Neural progenitor cell (in vitro differentiated cells): ENCODE measurements around the gene OAF.

Source experiments
- CTCF ChIP-seq: fragments of 200-600 bp; sonication (generic); IDR thresholded peaks from 2 replicates; pipeline ENCODE4 v1.5.1; 2017; ENCODE audit warnings: antibody characterized with exemption, mild to moderate bottlenecking
- EZH2 ChIP-seq: fragments of 200-600 bp; sonication (generic); IDR thresholded peaks from 2 replicates; pipeline ENCODE4 v1.6.1; 2017; ENCODE audit warnings: antibody characterized with exemption, mild to moderate bottlenecking, moderate library complexity
- EZH2phosphoT487 ChIP-seq: fragments of 200-600 bp; sonication (generic); IDR thresholded peaks from 2 replicates; pipeline ENCODE4 v1.6.1; 2017; ENCODE audit warnings: antibody characterized with exemption

DNA sequence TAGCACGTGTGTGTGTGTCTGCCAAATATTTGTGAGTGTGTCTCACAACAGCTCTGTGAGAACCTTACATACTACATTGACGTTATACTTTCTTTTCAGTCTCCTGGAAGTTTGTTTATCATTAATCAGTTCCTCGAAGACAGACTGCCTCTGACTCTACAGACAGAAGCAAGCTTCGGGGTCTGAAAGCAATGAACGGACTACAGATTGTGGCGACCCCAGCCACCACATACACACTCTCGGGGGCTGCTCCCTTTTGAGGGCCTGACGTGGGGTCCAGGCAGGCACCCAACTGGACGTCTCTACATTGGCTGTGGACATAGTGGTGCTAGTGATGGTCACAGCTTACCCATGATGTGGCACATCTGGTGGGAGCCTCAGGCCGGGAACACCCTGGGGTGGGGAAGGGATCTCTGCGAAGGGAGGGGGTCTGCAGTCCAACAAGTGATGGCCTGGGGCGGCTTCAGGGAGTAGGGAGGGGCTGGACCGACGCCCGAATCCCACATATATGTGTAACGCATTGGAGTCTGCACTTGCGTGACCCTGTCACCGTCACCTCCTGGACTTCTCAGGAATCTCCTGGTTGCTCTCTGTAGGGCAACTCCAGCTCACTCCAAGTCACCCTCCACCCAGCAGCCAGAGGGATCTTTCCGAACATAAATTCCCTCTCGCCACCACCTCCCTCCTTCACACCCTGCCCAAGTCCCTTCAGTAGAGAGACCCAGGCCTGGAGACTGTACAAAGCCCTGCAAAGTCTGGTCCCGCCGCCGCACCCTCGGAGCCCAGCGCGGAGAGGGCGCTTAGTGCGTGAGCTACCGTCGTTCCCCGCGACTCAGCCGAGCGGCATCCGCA is 42.5 kb upstream of the OAF start:
- TF ChIP-seq CTCF, result no peak
- no peak for TF ChIP-seq EZH2
- no peak for TF ChIP-seq EZH2phosphoT487
